K562 (cell line): ENCODE measurements around the gene SCIN. TPM values are rescaled to one million over a fixed set of nuclear protein-coding genes. Genes with fewer than 3 reads are reported as not detected.
"Not testable (repeated sequence)": the region's sequence is repeated elsewhere in the genome, so short reads cannot be mapped to it uniquely, and the experiment has no call there.

ENCODE experiments used
- ATAC-seq: fragments of 200-7000 bp; cut with Tn5 transposase; 3 replicates; pipeline ENCODE4 v1.9.1; 2020; ENCODE audit warnings: moderate library complexity
- BruUV-seq: library from RNA; stranded (reverse); fragments of 400-500 nt; replicated peaks from 2 replicates; lab custom pipeline; 2021; lab: Mats Ljungman, UMichigan
- CTCF ChIA-PET: fragments of 300-600 bp; formaldehyde crosslinking; extraction: SDS; loops from one replicate; lab custom pipeline; 2021; ENCODE audit warnings: low intra/inter-chr PET ratio; lab: Yijun Ruan, JAX
- POLR2A ChIA-PET: fragments of 300-600, 350-650 bp; sonication (Branson Sonifier 250); formaldehyde crosslinking; extraction: SDS; loops from one replicate; lab custom pipeline; 2021; ENCODE audit warnings: antibody characterized with exemption, inconsistent platforms; lab: Yijun Ruan, JAX
- DNase-seq, 4 experiments: peaks; one replicate each; pipeline versions ENCODE4 v3.0.0 to v3.0.0-alpha.2; 2011 to 2018; ENCODE audit warnings: low spot score in 3 of 4, mixed read lengths in 3 of 4; ENCODE audit errors: extremely low read depth in 1 of 4
- FAIRE-seq: peaks from 2 replicates; lab custom pipeline; 2011; peaks lifted over from hg19 to GRCh38; lab: Jason Lieb, UNC
- H2AFZ ChIP-seq: 2 replicates; pipeline ENCODE4 v1.6.0; 2011; ENCODE audit warnings: low read depth, low read length, control low read depth, inconsistent platforms
- H3K27ac ChIP-seq: fragments of 200-600 bp; 3 replicates; pipeline ENCODE4 v1.8.0; 2011; ENCODE audit warnings: low read depth, mild to moderate bottlenecking, control low read depth, inconsistent platforms, low read length, moderate library complexity, mixed read lengths; ENCODE audit errors: extremely low read depth
- H3K27me3 ChIP-seq, 2 experiments: fragments of 300-600 bp in 1 of 2; 2 replicates in 1 of 2; 3 replicates in 1 of 2; pipeline versions ENCODE4 v1.6.0 to v1.8.0; 2011; ENCODE audit warnings: inconsistent platforms in 2 of 2, low read length in 2 of 2, mild to moderate bottlenecking in 1 of 2, mixed read lengths in 1 of 2, moderate library complexity in 1 of 2; ENCODE audit not compliant: control insufficient read depth in 2 of 2, insufficient read depth in 2 of 2
- H3K36me3 ChIP-seq: fragments of 300-600 bp; 3 replicates; pipeline ENCODE4 v1.8.0; 2011; ENCODE audit warnings: mild to moderate bottlenecking, low read length, inconsistent platforms; ENCODE audit not compliant: control insufficient read depth, insufficient read depth
- H3K4me1 ChIP-seq, 2 experiments: fragments of 200-600 bp in 1 of 2; replicated peaks in 1 of 2; 2 replicates in 1 of 2; 3 replicates in 1 of 2; pipeline versions ENCODE4 v1.5.1 to v1.8.0; 2011; ENCODE audit warnings: inconsistent platforms in 2 of 2, low read length in 2 of 2, mild to moderate bottlenecking in 1 of 2, mixed read lengths in 1 of 2, moderate library complexity in 1 of 2; ENCODE audit not compliant: control insufficient read depth in 2 of 2, insufficient read depth in 2 of 2
- H3K4me2 ChIP-seq: 2 replicates; pipeline ENCODE4 v1.6.1; 2011; ENCODE audit warnings: low read length, control low read depth, inconsistent platforms, mixed read lengths; ENCODE audit not compliant: insufficient read depth
- H3K4me3 ChIP-seq: fragments of 200-600 bp; sonication (generic), shearing (Covaris generic); 2 replicates; pipeline ENCODE4 v1.5.1; 2016; ENCODE audit warnings: control low read depth, inconsistent platforms
- H3K79me2 ChIP-seq: fragments of 200-600 bp; 3 replicates; pipeline ENCODE4 v1.8.0; 2011; ENCODE audit warnings: low read length, inconsistent platforms; ENCODE audit not compliant: control insufficient read depth, insufficient read depth
- H3K9ac ChIP-seq, 2 experiments: 2 replicates each; pipeline versions ENCODE4 v1.6.0 to v1.6.1; 2011; ENCODE audit warnings: low read depth in 2 of 2, low read length in 2 of 2, control low read depth in 1 of 2, inconsistent platforms in 1 of 2, mild to moderate bottlenecking in 1 of 2, mixed read lengths in 1 of 2; ENCODE audit not compliant: insufficient read depth in 1 of 2
- H3K9me1 ChIP-seq: one replicate; pipeline ENCODE4 v1.6.0; 2011; ENCODE audit warnings: inconsistent platforms, mild to moderate bottlenecking, low read length, moderate library complexity; ENCODE audit not compliant: control insufficient read depth, insufficient read depth
- H3K9me3 ChIP-seq: replicated peaks from 2 replicates; pipeline ENCODE4 v1.5.1; 2011; ENCODE audit warnings: low read depth, low read length, inconsistent platforms; ENCODE audit not compliant: control insufficient read depth, insufficient read depth
- H4K20me1 ChIP-seq: replicated peaks from 2 replicates; pipeline ENCODE4 v1.6.1; 2011; ENCODE audit warnings: low read length, inconsistent platforms, mixed read lengths; ENCODE audit not compliant: control insufficient read depth, insufficient read depth
- NFYB ChIP-seq: IDR thresholded peaks from 2 replicates; pipeline ENCODE4 v1.6.1; 2011; ENCODE audit warnings: mild to moderate bottlenecking, moderate library complexity; ENCODE audit not compliant: insufficient read length; ENCODE audit errors: extremely low read depth
- WGBS: fragments of 100-300 bp; shearing (Covaris generic); methylation state at CpG from one replicate; pipeline ENCODE4 v1.1.6; 2016; ENCODE audit warnings: low coverage, mixed read lengths; ENCODE audit not compliant: insufficient coverage; ENCODE audit errors: missing lambda C conversion rate; 5-methylcytosine and 5-hydroxymethylcytosine counted together
- in situ Hi-C: fragments of 300-500 bp; cut with MboI; formaldehyde crosslinking; loops from 4 replicates; pipeline ENCODE4 v1.15.0; 2018; ENCODE audit warnings: inconsistent platforms, mixed read lengths
- intact Hi-C: fragments of 100-400 bp; cut with micrococcal nuclease; formaldehyde crosslinking; loops from 2 replicates; pipeline ENCODE4 v1.14.2; 2022
- polyA plus RNA-seq, 8 experiments: library from polyadenylated mRNA; depleted of rRNA in 4 of 8; stranded (reverse) in 5 of 8; unstranded in 3 of 8; fragments of >200 nt; fragmentation: Nextera tagmentation in 2 of 8; fragmentation: Illumina TruSeq in 1 of 8; extraction: Ambion mirVana in 2 of 8; extraction: Trizol in 1 of 8; gene quantifications; 2 replicates each; pipeline versions ENCODE4 v1.2.1 to v1.2.3, GENCODE V29; 2011 to 2014; ENCODE audit warnings: inconsistent platforms in 1 of 8, missing spikeins in 1 of 8
- total RNA-seq, 7 experiments: library from RNA; depleted of rRNA in 6 of 7; stranded (reverse); fragments of >200 nt in 6 of 7; fragmentation: Illumina TruSeq in 2 of 7; extraction: Trizol in 2 of 7; gene quantifications; 2 replicates each; pipeline versions ENCODE4 v1.2.1 to v1.2.3, GENCODE V29; 2011 to 2021; ENCODE audit warnings: low replicate concordance in 1 of 7

The SCIN gene
- total and polyA plus RNA-seq, 9 of the 15 experiments (the other 6 are each of a cell fraction or from before 2014, with no cell fraction given), result 0.67 to 18.2 (median 10.6) TPM

DNA sequence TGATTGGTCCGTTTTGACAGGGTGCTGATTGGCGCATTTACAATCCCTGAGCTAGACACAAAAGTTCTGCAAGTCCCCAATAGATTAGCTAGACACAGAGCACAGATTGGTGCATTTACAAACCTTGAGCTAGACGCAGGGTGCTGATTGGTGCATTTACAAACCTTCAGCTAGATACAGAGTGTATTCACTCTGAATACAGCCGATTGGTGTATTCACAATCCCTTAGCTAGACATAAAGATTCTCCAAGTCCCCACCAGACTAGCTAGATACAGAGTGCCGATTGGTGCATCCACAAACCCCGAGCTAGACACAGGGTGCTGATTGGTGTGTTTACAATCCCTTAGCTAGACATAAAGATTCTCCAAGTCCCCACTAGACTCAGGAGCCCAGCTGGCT lies 14.8 kb upstream of the SCIN start:
- H3K9me3 ChIP-seq, H3K9me1 ChIP-seq, POLR2A ChIA-PET, H4K20me1 ChIP-seq, in situ Hi-C loops, H3K4me1 ChIP-seq, intact Hi-C loops, H3K27me3 ChIP-seq, ATAC-seq, H3K4me2 ChIP-seq, H3K27ac ChIP-seq, H3K36me3 ChIP-seq, DNase-seq, H3K9ac ChIP-seq, H3K79me2 ChIP-seq, BruUV-seq, CTCF ChIA-PET, FAIRE-seq, H3K4me3 ChIP-seq, H2AFZ ChIP-seq: not testable (repeated sequence)
- peak; percentile 2 for TF ChIP-seq NFYB
- 42% methylated on average over 4 of the region's 6 CpGs for WGBS

DNA sequence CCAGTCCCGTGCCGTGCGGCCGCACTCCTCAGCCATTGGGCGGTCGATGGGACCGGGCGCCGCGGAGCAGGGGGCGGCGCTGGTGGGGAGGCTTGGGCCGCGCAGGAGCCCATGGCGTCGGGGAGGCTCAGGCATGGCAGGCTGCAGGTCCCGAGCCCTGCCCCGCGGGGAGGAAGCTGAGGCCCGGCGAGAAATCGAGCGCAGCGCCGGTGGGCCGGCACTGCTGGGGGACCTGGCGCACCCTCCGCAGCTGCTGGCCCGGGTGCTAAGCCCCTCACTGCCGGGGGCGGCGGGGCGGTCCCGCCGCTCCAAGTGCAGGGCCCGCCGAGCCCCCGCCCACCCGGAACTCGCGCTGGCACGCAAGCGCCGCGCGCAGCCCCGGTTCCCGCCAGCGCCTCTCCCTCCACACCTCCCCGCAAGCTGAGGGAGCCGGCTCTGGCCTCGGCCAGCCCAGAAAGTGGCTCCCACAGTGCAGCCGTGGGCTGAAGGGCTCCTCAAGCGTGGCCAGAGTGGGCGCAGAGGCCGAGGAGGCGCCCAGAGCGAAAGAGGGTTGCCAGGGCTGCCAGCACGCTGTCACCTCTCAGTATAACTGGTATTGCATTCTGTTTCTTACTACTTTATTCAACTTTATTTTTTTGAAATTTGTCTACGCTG lies 14.3 kb upstream of the SCIN start:
- H3K9me1 ChIP-seq, H3K4me2 ChIP-seq, H3K9me3 ChIP-seq, H3K9ac ChIP-seq, CTCF ChIA-PET, H3K79me2 ChIP-seq, DNase-seq, intact Hi-C loops, H3K4me3 ChIP-seq, H3K36me3 ChIP-seq, H3K27me3 ChIP-seq, H3K27ac ChIP-seq, H3K4me1 ChIP-seq, H2AFZ ChIP-seq, BruUV-seq, POLR2A ChIA-PET, in situ Hi-C loops, H4K20me1 ChIP-seq, FAIRE-seq, ATAC-seq: not testable (repeated sequence)
- WGBS, result 86% methylated on average over 15 of the region's 60 CpGs
